Measurements from ENCODE around the gene TNS1.
"Not testable (repeated sequence)": the region's sequence is repeated elsewhere in the genome, so short reads cannot be mapped to it uniquely, and the experiment has no call there.

TNS1 gene

GRCh38 chr2:217798743-217799562, 203.8 kb downstream of the TNS1 start:
- DNase-seq (ENCODE audit: low read depth) = no peak

- no peak for DNase-seq (ENCODE audit: low read depth)
Observed at GRCh38 chr2:217798191-217798590, 204.6 kb downstream of the TNS1 start.

GRCh38 chr2:217797661-217798069, 205.1 kb downstream of the TNS1 start:
- no peak for DNase-seq (ENCODE audit: low read depth)

- DNase-seq (ENCODE audit: low read depth) = no peak
Observed at GRCh38 chr2:217797165-217797564, 205.6 kb downstream of the TNS1 start.

DNA sequence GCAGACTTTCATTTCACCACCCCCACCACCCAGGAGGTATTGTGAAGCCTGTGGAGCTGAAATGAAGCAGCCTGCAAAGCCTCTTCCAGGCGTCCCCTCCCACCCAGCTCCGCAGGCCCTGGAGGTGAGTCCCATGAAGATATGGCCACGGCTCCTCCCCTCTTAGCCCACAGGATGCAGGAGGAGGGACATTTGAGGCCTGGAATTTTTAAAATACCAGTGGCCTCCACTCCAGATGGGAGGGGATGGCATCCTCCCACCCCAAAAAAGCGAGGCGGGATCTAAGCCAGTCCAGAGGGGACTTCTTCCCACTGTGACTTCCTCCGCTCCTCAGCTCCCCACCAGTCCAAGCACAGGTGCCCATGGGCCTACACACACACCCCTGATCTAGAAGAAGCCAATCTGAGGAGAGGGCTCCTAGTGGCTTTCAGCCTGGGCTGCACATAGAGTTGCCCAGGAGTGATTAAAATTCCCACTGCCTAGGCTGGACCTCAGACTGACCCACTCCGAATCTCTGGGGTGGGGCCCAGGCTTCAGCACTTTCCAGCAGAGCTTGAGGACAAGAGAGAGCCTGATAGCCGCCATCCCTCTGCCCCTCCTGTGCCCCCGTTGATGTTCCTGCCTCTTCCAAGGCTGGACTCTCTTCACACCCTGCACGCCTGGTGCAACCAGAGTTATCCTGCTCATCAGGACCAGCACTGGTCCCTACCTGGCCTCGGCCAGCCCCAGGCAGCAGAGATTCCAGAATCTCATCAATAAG, 206.9 kb downstream of the TNS1 start:
- no peak for DNase-seq (ENCODE audit: low read depth)

DNA sequence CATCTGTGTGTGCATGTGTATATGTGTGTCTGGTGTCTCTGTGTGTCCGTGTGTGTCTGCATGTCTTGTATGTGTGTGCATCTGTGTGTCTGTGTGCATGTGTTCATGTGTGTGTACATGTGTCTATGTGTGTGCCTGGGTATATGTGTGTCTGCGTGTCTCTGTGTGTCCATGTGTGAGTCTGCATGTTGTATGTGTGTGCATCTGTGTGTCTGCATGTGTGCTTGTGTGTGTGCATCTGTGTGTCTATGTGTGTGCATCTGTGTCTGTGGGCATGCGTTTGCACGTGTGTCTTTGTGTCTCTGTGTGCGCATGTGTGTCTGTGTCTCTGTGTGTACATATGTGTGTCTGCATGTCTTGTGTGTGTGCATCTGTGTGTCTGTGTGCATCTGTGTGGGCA, 207.7 kb downstream of the TNS1 start:
- no peak for DNase-seq (ENCODE audit: low read depth)

GRCh38 chr2:217794133-217794986, 208.4 kb downstream of the TNS1 start:
- DNase-seq (ENCODE audit: low read depth) = no peak

DNA sequence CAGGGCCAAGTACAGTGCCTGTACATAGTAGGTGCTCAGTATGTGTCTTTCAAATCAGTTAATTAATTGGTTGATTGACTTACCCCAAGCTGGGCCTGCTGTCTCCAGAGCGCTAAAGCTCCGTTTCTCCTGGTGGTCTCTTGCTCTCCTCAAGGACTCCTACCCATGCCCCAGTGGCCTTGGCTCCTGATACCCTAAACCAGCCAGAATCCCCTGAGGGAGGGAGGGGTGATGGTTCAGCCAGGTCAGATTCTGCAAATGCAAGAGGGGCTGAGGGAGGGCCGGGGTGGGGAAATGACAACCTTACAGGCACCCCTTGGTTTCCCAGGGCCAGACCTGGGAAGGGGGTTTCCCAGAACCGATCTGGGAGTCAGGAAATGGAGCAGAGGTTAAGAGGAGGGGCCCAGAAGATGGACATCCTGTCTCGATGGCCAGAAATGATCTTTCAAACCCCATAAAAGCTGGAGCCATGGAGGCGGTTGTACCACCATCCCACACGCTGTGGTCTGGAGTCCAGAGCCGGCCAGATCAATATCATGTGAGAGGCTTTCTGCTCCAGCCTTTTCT, 209.1 kb downstream of the TNS1 start:
- DNase-seq (ENCODE audit: low read depth) = no peak

GRCh38 chr2:217792626-217793527, 209.9 kb downstream of the TNS1 start:
- no peak for DNase-seq (ENCODE audit: low read depth)

GRCh38 chr2:217791551-217791950, 211.2 kb downstream of the TNS1 start:
- DNase-seq (ENCODE audit: low read depth) = no peak

DNA sequence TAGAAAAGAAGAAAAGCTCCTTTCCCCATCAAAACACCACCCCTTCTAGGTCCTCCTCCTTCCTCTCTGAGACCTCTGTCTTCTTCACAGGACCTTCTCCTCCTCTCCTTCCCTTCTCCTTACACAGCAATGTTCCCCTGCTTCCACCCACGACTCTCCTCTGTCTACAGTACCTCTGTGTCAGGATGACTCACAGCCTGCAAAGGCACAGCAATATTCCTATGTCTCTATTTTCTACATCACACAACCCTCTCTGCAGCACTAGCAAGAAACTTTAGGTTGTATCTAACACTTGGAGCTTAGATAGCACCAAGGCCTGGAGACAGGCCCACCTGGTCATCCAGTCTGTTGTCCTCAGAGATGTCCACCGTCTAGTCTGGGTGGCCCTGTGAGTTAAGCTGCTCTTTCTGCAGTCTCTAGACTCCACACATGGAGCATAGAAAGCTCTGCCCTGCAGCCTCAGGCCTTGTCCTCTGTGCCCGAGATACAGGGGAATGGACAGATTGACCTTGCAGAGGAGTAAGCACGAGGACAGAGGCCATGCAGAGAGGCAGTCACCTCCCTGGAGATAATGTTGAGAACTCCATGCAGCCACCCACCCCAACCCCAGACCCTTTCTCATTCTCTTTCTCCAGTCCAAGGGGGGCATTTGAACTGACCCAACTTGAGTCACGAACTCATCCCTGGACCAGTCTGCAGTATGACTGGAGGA, 212.0 kb downstream of the TNS1 start:
- DNase-seq (ENCODE audit: low read depth) = peak; percentile 21

GRCh38 chr2:217790195-217790594, 212.6 kb downstream of the TNS1 start:
- DNase-seq (ENCODE audit: low read depth) = no peak

- DNase-seq (ENCODE audit: low read depth) = no peak
Observed at GRCh38 chr2:217789736-217790181, 213.0 kb downstream of the TNS1 start.

GRCh38 chr2:217789003-217789735, 213.6 kb downstream of the TNS1 start:
- peak; percentile 10 for DNase-seq (ENCODE audit: low read depth)

GRCh38 chr2:217788669-217789002, 214.2 kb downstream of the TNS1 start:
- DNase-seq (ENCODE audit: low read depth) = no peak

DNA sequence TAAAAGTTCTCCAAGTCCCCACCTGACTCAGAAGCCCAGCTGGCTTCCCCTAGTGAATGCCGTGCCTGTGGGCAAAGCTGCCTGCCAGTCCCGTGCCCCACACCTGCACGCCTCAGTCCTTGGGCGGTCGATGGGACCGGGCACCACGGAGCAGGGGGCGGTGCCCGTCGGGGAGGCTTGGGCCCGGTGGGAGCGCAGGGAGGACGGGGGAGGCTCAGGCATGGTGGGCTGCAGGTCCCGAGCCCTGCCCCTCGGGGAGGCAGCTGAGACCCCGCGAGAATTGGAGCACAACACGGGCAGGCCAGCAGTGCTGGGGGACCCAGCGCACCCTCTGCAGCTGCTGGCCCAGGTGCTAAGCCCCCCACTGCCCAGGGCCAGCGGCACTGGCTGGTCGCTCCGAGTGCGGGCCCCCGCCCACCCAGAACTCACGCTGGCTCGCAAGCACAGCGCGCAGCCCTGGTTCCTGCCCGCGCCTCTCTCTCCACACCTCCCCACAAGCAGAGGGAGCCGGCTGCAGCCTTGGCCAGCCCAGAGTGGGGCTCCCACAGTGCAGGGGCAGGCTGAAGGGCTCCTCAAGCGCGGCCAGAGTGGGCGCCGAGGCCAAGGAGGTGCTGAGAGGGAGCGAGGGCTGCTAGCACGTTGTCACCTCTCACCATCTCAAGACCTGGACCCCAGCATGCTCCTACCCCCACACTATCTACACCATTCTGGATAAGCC, 215.5 kb downstream of the TNS1 start:
- DNase-seq (ENCODE audit: low read depth) = no peak

- DNase-seq (ENCODE audit: low read depth) = not testable (repeated sequence)
Observed at GRCh38 chr2:217786560-217786959, 216.2 kb downstream of the TNS1 start.

DNA sequence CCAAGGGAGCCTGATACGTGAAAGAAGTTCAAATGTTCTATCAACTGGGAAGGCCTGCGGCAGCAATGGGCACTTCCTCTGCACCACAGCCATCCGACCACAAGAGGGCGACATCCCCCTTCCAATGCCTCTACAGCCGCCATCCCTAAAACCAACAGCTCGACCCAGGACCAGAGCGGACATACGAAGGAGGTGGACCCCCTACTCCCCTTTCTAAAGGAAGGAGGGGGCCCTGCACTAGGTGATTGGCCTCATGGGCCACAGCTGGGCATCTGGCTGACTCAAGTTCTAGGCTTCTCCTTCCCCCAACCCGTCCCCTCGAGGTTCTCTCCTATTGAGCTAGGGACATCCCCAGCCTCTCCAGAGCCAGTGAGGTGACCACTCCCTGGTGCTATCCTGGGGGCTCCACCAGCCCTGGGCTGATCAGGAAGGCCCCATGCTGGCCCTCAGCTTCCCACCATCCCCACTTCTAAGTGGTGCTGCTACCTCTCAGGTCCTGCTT, 217.2 kb downstream of the TNS1 start:
- no peak for DNase-seq (ENCODE audit: low read depth)

Measured in GM04503 (cell line).